Hepatic stellate cell (primary cell): ENCODE data around the gene RAB11FIP3.

Source experiments
- DNase-seq: peaks from one replicate; pipeline ENCODE4 v3.0.0; 2011; ENCODE audit warnings: low spot score

The RAB11FIP3 gene

GRCh38 chr16:533391-534123 lies 108.1 kb downstream of the RAB11FIP3 start:
- DNase-seq, result no peak

GRCh38 chr16:534135-534534 lies 108.7 kb downstream of the RAB11FIP3 start:
- no peak for DNase-seq

- no peak for DNase-seq
Observed at GRCh38 chr16:534856-535445, 109.5 kb downstream of the RAB11FIP3 start.

GRCh38 chr16:535446-536405 lies 110.3 kb downstream of the RAB11FIP3 start:
- peak; percentile 91 for DNase-seq

- DNase-seq, result no peak
Observed at GRCh38 chr16:536746-537145, 111.3 kb downstream of the RAB11FIP3 start.

- no peak for DNase-seq
Observed at GRCh38 chr16:537415-538335, 112.2 kb downstream of the RAB11FIP3 start.

GRCh38 chr16:539901-540530 lies 114.6 kb downstream of the RAB11FIP3 start:
- peak; percentile 95 for DNase-seq

GRCh38 chr16:540645-541340 lies 115.3 kb downstream of the RAB11FIP3 start:
- no peak for DNase-seq

GRCh38 chr16:543301-544164 lies 118.1 kb downstream of the RAB11FIP3 start:
- DNase-seq, result no peak

GRCh38 chr16:544517-544916 lies 119.1 kb downstream of the RAB11FIP3 start:
- DNase-seq, result no peak

- no peak for DNase-seq
Observed at GRCh38 chr16:546909-547770, 121.7 kb downstream of the RAB11FIP3 start.

GRCh38 chr16:548586-548985 lies 123.1 kb downstream of the RAB11FIP3 start:
- DNase-seq, result no peak

GRCh38 chr16:549544-550263 lies 124.3 kb downstream of the RAB11FIP3 start:
- DNase-seq, result no peak

GRCh38 chr16:551210-551609 lies 125.8 kb downstream of the RAB11FIP3 start:
- no peak for DNase-seq

GRCh38 chr16:552171-552570 lies 126.7 kb downstream of the RAB11FIP3 start:
- DNase-seq, result no peak

- DNase-seq, result no peak
Observed at GRCh38 chr16:553601-554296, 128.3 kb downstream of the RAB11FIP3 start.

- DNase-seq, result no peak
Observed at GRCh38 chr16:554297-554621, 128.8 kb downstream of the RAB11FIP3 start.
